Sigmoid colon (tissue), 7 donors: ENCODE data around the gene CXCL5. TPM values are rescaled to one million over a fixed set of nuclear protein-coding genes. Genes with fewer than 3 reads are reported as not detected.

Experiments
- DNase-seq: peaks from one replicate; pipeline ENCODE4 v3.0.0-alpha.2; 2019
- H3K27ac ChIP-seq, 4 donors: fragments of 200-600 bp; sonication (generic); one replicate each; pipeline ENCODE4 v1.5.1; 2016 to 2019; ENCODE audit warnings: mild to moderate bottlenecking in 1 of 4
- H3K27me3 ChIP-seq, 3 donors: fragments of 200-600 bp; sonication (generic); one replicate each; pipeline ENCODE4 v1.5.1; 2019; ENCODE audit warnings: mild to moderate bottlenecking in 1 of 3
- H3K36me3 ChIP-seq, 4 donors: fragments of 200-600 bp; sonication (generic); one replicate each; pipeline ENCODE4 v1.5.1; 2016 to 2019
- H3K4me1 ChIP-seq, 4 donors: fragments of 200-600 bp; sonication (generic); one replicate each; pipeline ENCODE4 v1.5.1; 2017 to 2019
- H3K4me3 ChIP-seq, 4 donors: fragments of 200-600 bp; sonication (generic); one replicate each; pipeline ENCODE4 v1.5.1; 2017 to 2019; ENCODE audit warnings: mild to moderate bottlenecking in 2 of 4, moderate library complexity in 1 of 4
- H3K9me3 ChIP-seq, 4 donors: fragments of 200-600 bp in 3 of 4; sonication (generic) in 3 of 4; one replicate each; pipeline versions ENCODE4 v1.5.1 to v1.6.1; 2013 to 2019
- CTCF ChIP-seq, 4 experiments: fragments of 450-650 bp in 3 of 4; fragments of 200-600 bp in 1 of 4; IDR thresholded peaks; one replicate each; pipeline ENCODE4 v1.5.1; 2016 to 2019; ENCODE audit warnings: antibody characterized with exemption in 4 of 4, mild to moderate bottlenecking in 3 of 4, moderate library complexity in 2 of 4
- EP300 ChIP-seq, 4 donors: sonication (generic); formaldehyde crosslinking; IDR thresholded peaks; one replicate each; pipeline ENCODE4 v1.6.1; 2017; ENCODE audit warnings: antibody characterized with exemption in 4 of 4
- POLR2A ChIP-seq, 2 donors: fragments of 450-650 bp; IDR thresholded peaks; one replicate each; pipeline ENCODE4 v1.6.1; 2016; ENCODE audit warnings: antibody characterized with exemption in 2 of 2, mild to moderate bottlenecking in 2 of 2, moderate library complexity in 2 of 2
- POLR2AphosphoS5 ChIP-seq, 4 donors: sonication (generic); formaldehyde crosslinking; IDR thresholded peaks; one replicate each; pipeline ENCODE4 v1.6.1; 2017; ENCODE audit warnings: antibody characterized with exemption in 4 of 4
- WGBS, 2 donors: extraction: QIAGEN DNeasy Blood & Tissue Kit; methylation state at CpG; one replicate each; pipeline ENCODE4 v1.1.7; 2013; 5-methylcytosine and 5-hydroxymethylcytosine counted together
- intact Hi-C: fragments of 100-400 bp; cut with DNase I; formaldehyde crosslinking; loops from one replicate; pipeline ENCODE4 v1.15.1; 2023
- polyA plus RNA-seq, 3 donors: library from polyadenylated mRNA; stranded (reverse); fragments of 200-250 nt; gene quantifications; one replicate each; pipeline ENCODE4 v1.2.3, GENCODE V29; 2013
- total RNA-seq, 4 donors: library from RNA; depleted of rRNA; stranded (reverse); fragments of >200 nt; gene quantifications; one replicate each; pipeline ENCODE4 v1.1.0, GENCODE V29; 2016
- donor health status: healthy with polysubstance abuse.
- donor health status: Bipolar disorder and iron deficiency.
- donor health status: healthy.

Gene CXCL5
- total and polyA plus RNA-seq, 7 donors, result 0.83 to 0.92 TPM; not detected in 5

- Histone ChIP-seq H3K9me3 (peaks cover 0 to 8% (median 2%) of the 10 kb centered on the region in 4 donors), H3K36me3 (no peaks in the 10 kb centered on the region), H3K4me1 (peaks cover 0 to 10% (median 6%) of the 10 kb centered on the region in 4 donors), H3K4me3 (no peak overlapping the region), H3K27ac (no peak overlapping the region), H3K27me3 (no peaks in the 10 kb centered on the region)
- DNase-seq, result no peak
- intact Hi-C loops, result no loop called here
- WGBS, 2 donors, result 14 to 58% methylated on average over 2 of the region's 2 CpGs
- no peak for TF ChIP-seq POLR2AphosphoS5 (IDR thresholded peaks at IDR 0.05)
- TF ChIP-seq CTCF (IDR thresholded peaks at IDR 0.05), result no peak
- no peak for TF ChIP-seq POLR2A (IDR thresholded peaks at IDR 0.05)
- no peak for TF ChIP-seq EP300 (IDR thresholded peaks at IDR 0.05)
Measured at GRCh38 chr4:74042681-74043080, 44.2 kb upstream of the CXCL5 start.

DNA sequence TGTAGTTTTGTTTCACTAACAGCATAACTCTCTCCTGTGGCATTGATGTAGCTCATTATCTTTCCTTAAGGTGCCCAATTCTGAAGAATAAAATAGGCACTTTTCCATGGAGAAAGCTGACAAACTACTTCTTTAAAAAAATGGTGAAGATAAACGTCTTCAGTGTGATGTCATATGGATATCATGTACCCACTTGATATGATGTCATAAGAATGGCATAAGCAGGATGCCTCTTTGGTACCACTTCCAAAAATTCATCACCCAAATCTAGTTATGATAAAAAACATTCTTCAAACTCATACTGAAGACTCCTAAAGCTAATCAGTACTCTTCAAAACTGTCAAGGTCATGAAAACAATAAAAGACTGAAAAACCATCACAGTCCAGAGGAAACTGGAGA, 42.9 kb upstream of the CXCL5 start:
- H3K4me3 ChIP-seq, result no peak overlapping the region
- H3K4me1 ChIP-seq, result peaks cover 0 to 14% (median 7%) of the 10 kb centered on the region in 4 donors
- TF ChIP-seq EP300 (IDR thresholded peaks at IDR 0.05) (no peak), POLR2AphosphoS5 (IDR thresholded peaks at IDR 0.05) (no peak), POLR2A (IDR thresholded peaks at IDR 0.05) (no peak), CTCF (IDR thresholded peaks at IDR 0.05) (no peak)
- intact Hi-C loops, result no loop called here
- H3K27ac ChIP-seq, result no peak overlapping the region
- DNase-seq, result no peak
- H3K9me3 ChIP-seq, result peaks cover 0 to 2% (median 0%) of the 10 kb centered on the region in 4 donors
- H3K27me3 ChIP-seq, result no peaks in the 10 kb centered on the region
- 50 to 69% methylated on average over 1 of the region's 1 CpG for WGBS, 2 donors
- H3K36me3 ChIP-seq, result no peaks in the 10 kb centered on the region

DNA sequence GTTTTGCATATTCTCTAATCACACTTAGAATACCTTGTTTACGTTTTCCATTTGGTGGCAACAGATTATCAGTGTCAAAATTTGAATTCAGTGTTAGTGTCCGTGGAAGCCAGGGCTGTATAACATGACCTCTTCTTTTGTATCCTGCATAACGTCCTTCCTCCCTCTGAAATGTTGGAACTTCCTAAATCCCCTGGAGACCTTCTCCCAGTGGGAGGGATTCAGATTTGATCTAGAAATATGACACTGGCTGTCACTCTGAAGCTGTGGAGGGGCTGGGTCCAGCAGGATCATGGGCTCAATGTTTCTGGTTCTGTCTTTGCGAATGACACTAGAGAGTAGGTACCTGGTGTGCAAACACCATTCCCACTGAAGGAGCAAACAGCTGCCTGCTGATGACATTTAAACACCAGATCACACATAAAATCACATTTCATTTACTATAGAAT, 40.9 kb upstream of the CXCL5 start:
- Histone ChIP-seq H3K9me3 (no peaks in the 10 kb centered on the region), H3K27ac (peak overlapping the region in 3 of 4 donors; percentile 61 to 71 (median 71)), H3K27me3 (no peaks in the 10 kb centered on the region), H3K36me3 (no peaks in the 10 kb centered on the region), H3K4me3 (peak overlapping the region; percentile 59 to 73 (median 64)), H3K4me1 (peaks cover 0 to 14% (median 7%) of the 10 kb centered on the region in 4 donors)
- WGBS, 2 donors, result 16 to 20% methylated on average over 4 of the region's 4 CpGs
- intact Hi-C loops, result loop anchor here (10.0 kb wide), 1 partner anchor 175 kb away; the partner anchor contains the start of gene CXCL1
- TF ChIP-seq POLR2AphosphoS5 (IDR thresholded peaks at IDR 0.05) (no peak), POLR2A (IDR thresholded peaks at IDR 0.05) (no peak), EP300 (IDR thresholded peaks at IDR 0.05) (no peak), CTCF (IDR thresholded peaks at IDR 0.05) (no peak)
- no peak for DNase-seq

- intact Hi-C loops, result loop anchor here (10.0 kb wide), 1 partner anchor 174 kb away; the partner anchor contains the start of gene CXCL1
- 0 to 1% methylated on average over 62 of the region's 64 CpGs for whole genome bisulfite sequencing, 2 donors
Measured at GRCh38 chr4:74038425-74039314, 40.2 kb upstream of the CXCL5 start, which contains the start of gene CXCL3. CXCL3 (minus strand) TSS chr4:74038689; CDS start chr4:74038611, 78 bp downstream.

More at GRCh38 chr4:74038425-74039314, 40.2 kb upstream of the CXCL5 start, which contains the start of gene CXCL3:
- Histone ChIP-seq H3K4me1 (peaks cover 0 to 14% (median 7%) of the 10 kb centered on the region in 4 donors), H3K9me3 (no peaks in the 10 kb centered on the region), H3K27me3 (no peaks in the 10 kb centered on the region), H3K36me3 (no peaks in the 10 kb centered on the region), H3K4me3 (peak within 1 kb of the TSS; percentile 59 to 73 (median 64)), H3K27ac (peak within 1 kb of the TSS; percentile 42 to 71 (median 66))
- TF ChIP-seq POLR2AphosphoS5 (IDR thresholded peaks at IDR 0.05), result peak in 1 of 4 donors; percentile 19
- peak in 2 of 4 experiments; percentile 18 to 61 for TF ChIP-seq CTCF (IDR thresholded peaks at IDR 0.05)
- no peak for TF ChIP-seq POLR2A (IDR thresholded peaks at IDR 0.05)
- no peak for TF ChIP-seq EP300 (IDR thresholded peaks at IDR 0.05)
- peak; percentile 79 for DNase-seq
